Panc1 (cell line): Measurements from ENCODE around the gene NCBP2L. TPM values are rescaled to one million over a fixed set of nuclear protein-coding genes. Genes with fewer than 3 reads are reported as not detected.

Source experiments
- ATAC-seq: fragments of 200-7000 bp; cut with Tn5 transposase; 2 replicates; pipeline ENCODE4 v1.9.1; 2020; ENCODE audit warnings: mild to moderate bottlenecking, moderate library complexity
- BruUV-seq: library from RNA; stranded (reverse); fragments of 400-500 nt; replicated peaks from 2 replicates; lab custom pipeline; 2021; lab: Mats Ljungman, UMichigan
- CTCF ChIA-PET: fragments of 300-600 bp; sonication (Branson Sonifier 250); formaldehyde crosslinking; loops from one replicate; lab custom pipeline; 2022; ENCODE audit warnings: antibody characterized with exemption; lab: Charles Lee
- POLR2A ChIA-PET: fragments of 300-600 bp; sonication (Branson Sonifier 250); formaldehyde crosslinking; loops from one replicate; lab custom pipeline; 2022; ENCODE audit warnings: antibody characterized with exemption; lab: Charles Lee
- DNase-seq: peaks from one replicate; pipeline ENCODE4 v3.0.0-alpha.2; 2010; ENCODE audit warnings: low read depth, low spot score
- H3K27ac ChIP-seq: 2 replicates; pipeline ENCODE4 v1.5.1; 2011; ENCODE audit warnings: mild to moderate bottlenecking, low read length, inconsistent platforms
- H3K27me3 ChIP-seq: fragments of 200-500 bp; sonication (Bioruptor generic); 2 replicates; pipeline ENCODE4 v1.6.0; 2014; ENCODE audit warnings: low read length, inconsistent platforms; ENCODE audit not compliant: control insufficient read depth, insufficient read depth
- H3K36me3 ChIP-seq: fragments of 200-500 bp; sonication (Bioruptor generic); 2 replicates; pipeline ENCODE4 v1.5.1; 2014; ENCODE audit warnings: inconsistent platforms, mild to moderate bottlenecking, low read length, moderate library complexity; ENCODE audit not compliant: control insufficient read depth, insufficient read depth
- H3K4me1 ChIP-seq: 2 replicates; pipeline ENCODE4 v1.5.1; 2011; ENCODE audit warnings: inconsistent platforms, mild to moderate bottlenecking, low read length, moderate library complexity; ENCODE audit not compliant: control insufficient read depth, insufficient read depth
- H3K4me3 ChIP-seq, 2 experiments: 2 replicates each; pipeline ENCODE4 v1.5.1; 2011 to 2012; ENCODE audit warnings: low read depth in 2 of 2, low read length in 2 of 2, mild to moderate bottlenecking in 2 of 2, inconsistent platforms in 1 of 2, moderate library complexity in 1 of 2
- H3K9me3 ChIP-seq: fragments of 200-500 bp; sonication (Bioruptor generic); 2 replicates; pipeline ENCODE4 v1.5.1; 2014; ENCODE audit warnings: low read depth, mild to moderate bottlenecking, inconsistent platforms, low read length, moderate library complexity; ENCODE audit not compliant: control insufficient read depth, insufficient read depth
- CTCF ChIP-seq: fragments of 450-650 bp; IDR thresholded peaks from 2 replicates; pipeline ENCODE4 v1.5.1; 2017; ENCODE audit warnings: mild to moderate bottlenecking
- POLR2AphosphoS5 ChIP-seq: IDR thresholded peaks from 2 replicates; pipeline ENCODE4 v1.6.1; 2012; ENCODE audit warnings: mild to moderate bottlenecking, low read depth, low read length, moderate library complexity
- REST ChIP-seq, 2 experiments: IDR thresholded peaks; 2 replicates each; pipeline ENCODE4 v1.6.1; 2011 to 2012; ENCODE audit warnings: low read depth in 2 of 2, control low read depth in 1 of 2, low read length in 1 of 2, mild to moderate bottlenecking in 1 of 2, moderate library complexity in 1 of 2; ENCODE audit not compliant: insufficient read depth in 1 of 2
- SIN3A ChIP-seq: IDR thresholded peaks from 2 replicates; pipeline ENCODE4 v1.6.1; 2012; ENCODE audit warnings: low read depth, mild to moderate bottlenecking, low read length, moderate library complexity, borderline replicate concordance; ENCODE audit not compliant: insufficient read depth
- TCF7L2 ChIP-seq: IDR thresholded peaks from 2 replicates; pipeline ENCODE4 v1.6.1; 2011; ENCODE audit warnings: mild to moderate bottlenecking, low read depth, low read length, inconsistent platforms
- in situ Hi-C: cut with HindIII; loops from 2 replicates; pipeline ENCODE4 v1.10.0; 2016; ENCODE audit warnings: low sequenced_read_pairs, low pct_unique_long_range_greater_than_20kb
- intact Hi-C: fragments of 100-400 bp; cut with micrococcal nuclease; formaldehyde crosslinking; loops from one replicate; pipeline ENCODE4 v1.10.0; 2022; ENCODE audit not compliant: unreplicated experiment
- total RNA-seq: library from RNA; stranded (reverse); gene quantifications from one replicate; pipeline ENCODE4 v1.2.1, GENCODE V29; 2021; ENCODE audit not compliant: unreplicated experiment

NCBP2L gene
- total RNA-seq, 1 experiment from 2014 or later: not detected

- DNase-seq (no peak), ATAC-seq (no peak)
- ChIA-PET POLR2A (interaction anchor here (0.7 kb wide), 1 partner anchor 170 kb away, joined by 4 read pairs; no protein-coding TSS in a partner anchor), CTCF (no interaction called here)
- H3K27me3 ChIP-seq: no peaks in the 10 kb centered on the region
- intact Hi-C loops (no loop called here), in situ Hi-C loops (no loop called here)
- H3K36me3 ChIP-seq: no peaks in the 10 kb centered on the region
- no peak for TF ChIP-seq SIN3A
- TF ChIP-seq CTCF: no peak
- TF ChIP-seq REST (IDR thresholded peaks at IDR 0.05; ENCODE audit: insufficient read depth in 1 of 2, low read depth in 2 of 2, low read length in 1 of 2): no peak
- TF ChIP-seq TCF7L2: no peak
- TF ChIP-seq POLR2AphosphoS5: no peak
- peaks cover 5% of the 10 kb centered on the region; the same call in 1 of the 2 replicates for H3K9me3 ChIP-seq
- peaks cover 10% of the 10 kb centered on the region for H3K4me1 ChIP-seq
- no peak overlapping the region for H3K27ac ChIP-seq
- no TSS peak for BruUV-seq
- no peak overlapping the region for H3K4me3 ChIP-seq
Observed at GRCh38 chrX:107823456-107823855, 45.9 kb downstream of the NCBP2L start.

- BruUV-seq: no TSS peak
- intact Hi-C loops (no loop called here), in situ Hi-C loops (no loop called here)
- Histone ChIP-seq H3K36me3 (no peaks in the 10 kb centered on the region), H3K27ac (peak within 1 kb of the TSS; percentile 89), H3K27me3 (no peaks in the 10 kb centered on the region), H3K4me3 (peak within 1 kb of the TSS; percentile 51 to 76), H3K4me1 (peaks cover 10% of the 10 kb centered on the region), H3K9me3 (no peaks in the 10 kb centered on the region)
- no peak for TF ChIP-seq CTCF
- no peak for TF ChIP-seq POLR2AphosphoS5
- TF ChIP-seq REST (IDR thresholded peaks at IDR 0.05; ENCODE audit: insufficient read depth in 1 of 2, low read depth in 2 of 2, low read length in 1 of 2): no peak
- TF ChIP-seq TCF7L2: no peak
- no peak for TF ChIP-seq SIN3A
- ATAC-seq: peak; percentile 81
- DNase-seq: no peak
- ChIA-PET CTCF (no interaction called here), POLR2A (no interaction called here)
Observed at GRCh38 chrX:107825698-107826237, 48.2 kb downstream of the NCBP2L start, which contains the start of gene MID2. MID2 (plus strand) TSS chrX:107825866; CDS start chrX:107826427, 561 bp downstream.
